ENCODE data around the gene WASL.

DNA sequence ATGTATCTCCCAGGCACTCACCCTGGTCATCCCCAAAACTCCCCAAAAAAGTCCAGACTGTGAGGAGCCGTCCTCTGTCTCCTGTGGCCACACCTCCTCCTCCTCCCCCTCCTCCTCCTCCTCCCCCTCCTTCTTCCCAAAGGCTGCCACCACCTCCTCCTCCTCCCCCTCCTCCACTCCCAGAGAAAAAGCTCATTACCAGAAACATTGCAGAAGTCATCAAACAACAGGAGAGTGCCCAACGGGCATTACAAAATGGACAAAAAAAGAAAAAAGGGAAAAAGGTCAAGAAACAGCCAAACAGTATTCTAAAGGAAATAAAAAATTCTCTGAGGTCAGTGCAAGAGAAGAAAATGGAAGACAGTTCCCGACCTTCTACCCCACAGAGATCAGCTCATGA is 86.0 kb downstream of the WASL start:
- no peak for TF ChIP-seq TAF1 (IDR thresholded peaks at IDR 0.05; ENCODE audit: low read depth)
- TF ChIP-seq, protein P1, sequence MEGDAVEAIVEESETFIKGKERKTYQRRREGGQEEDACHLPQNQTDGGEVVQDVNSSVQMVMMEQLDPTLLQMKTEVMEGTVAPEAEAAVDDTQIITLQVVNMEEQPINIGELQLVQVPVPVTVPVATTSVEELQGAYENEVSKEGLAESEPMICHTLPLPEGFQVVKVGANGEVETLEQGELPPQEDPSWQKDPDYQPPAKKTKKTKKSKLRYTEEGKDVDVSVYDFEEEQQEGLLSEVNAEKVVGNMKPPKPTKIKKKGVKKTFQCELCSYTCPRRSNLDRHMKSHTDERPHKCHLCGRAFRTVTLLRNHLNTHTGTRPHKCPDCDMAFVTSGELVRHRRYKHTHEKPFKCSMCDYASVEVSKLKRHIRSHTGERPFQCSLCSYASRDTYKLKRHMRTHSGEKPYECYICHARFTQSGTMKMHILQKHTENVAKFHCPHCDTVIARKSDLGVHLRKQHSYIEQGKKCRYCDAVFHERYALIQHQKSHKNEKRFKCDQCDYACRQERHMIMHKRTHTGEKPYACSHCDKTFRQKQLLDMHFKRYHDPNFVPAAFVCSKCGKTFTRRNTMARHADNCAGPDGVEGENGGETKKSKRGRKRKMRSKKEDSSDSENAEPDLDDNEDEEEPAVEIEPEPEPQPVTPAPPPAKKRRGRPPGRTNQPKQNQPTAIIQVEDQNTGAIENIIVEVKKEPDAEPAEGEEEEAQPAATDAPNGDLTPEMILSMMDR (IDR thresholded peaks at IDR 0.05; ENCODE audit: poor library complexity, severe bottlenecking) = no peak
- no peak for TF ChIP-seq EZH2 (IDR thresholded peaks at IDR 0.05; ENCODE audit: borderline replicate concordance, insufficient read depth, low read length, poor library complexity, severe bottlenecking)
- TF ChIP-seq RAD21 (conservative IDR thresholded peaks at IDR 0.05) = no peak
- TF ChIP-seq SMC3 (conservative IDR thresholded peaks at IDR 0.05; ENCODE audit: poor library complexity) = no peak
- TF ChIP-seq EP300 (conservative IDR thresholded peaks at IDR 0.05; ENCODE audit: poor library complexity, severe bottlenecking) = no peak
- TF ChIP-seq MXI1 (conservative IDR thresholded peaks at IDR 0.05; ENCODE audit: poor library complexity, severe bottlenecking) = no peak
- no peak for TF ChIP-seq POLR2AphosphoS5 (IDR thresholded peaks at IDR 0.05)

All from neural cell (in vitro differentiated cells).